DMS79 treated with DMSO at 0.1 percent for 48 hours (cell line): ENCODE results near the gene ATP9B.
"Not testable (repeated sequence)": the region's sequence is repeated elsewhere in the genome, so short reads cannot be mapped to it uniquely, and the experiment has no call there.

ENCODE experiments used
- DNase-seq: peaks from one replicate; lab custom pipeline; 2025; lab: John Stamatoyannopoulos, UW

The ATP9B gene

GRCh38 chr18:79071503-79072210 lies 2.5 kb downstream of the ATP9B start:
- no peak for DNase-seq

GRCh38 chr18:79072655-79073054 lies 3.5 kb downstream of the ATP9B start:
- DNase-seq: not testable (repeated sequence)

- no peak for DNase-seq
Observed at GRCh38 chr18:79077181-79077580, 8.0 kb downstream of the ATP9B start.

GRCh38 chr18:79078791-79079190 lies 9.6 kb downstream of the ATP9B start:
- not testable (repeated sequence) for DNase-seq

- no peak for DNase-seq
Observed at GRCh38 chr18:79092874-79093273, 23.7 kb downstream of the ATP9B start.

GRCh38 chr18:79093986-79094385 lies 24.8 kb downstream of the ATP9B start:
- no peak for DNase-seq

GRCh38 chr18:79095216-79095615 lies 26.0 kb downstream of the ATP9B start:
- no peak for DNase-seq

- no peak for DNase-seq
Observed at GRCh38 chr18:79100944-79101343, 31.8 kb downstream of the ATP9B start.

- no peak for DNase-seq
Observed at GRCh38 chr18:79102886-79103285, 33.7 kb downstream of the ATP9B start.

GRCh38 chr18:79104137-79104536 lies 34.9 kb downstream of the ATP9B start:
- DNase-seq: no peak

- DNase-seq: no peak
Observed at GRCh38 chr18:79105455-79105854, 36.3 kb downstream of the ATP9B start.

GRCh38 chr18:79106084-79106483 lies 36.9 kb downstream of the ATP9B start:
- no peak for DNase-seq

- DNase-seq: no peak
Observed at GRCh38 chr18:79107886-79108285, 38.7 kb downstream of the ATP9B start.

GRCh38 chr18:79108549-79109215 lies 39.5 kb downstream of the ATP9B start:
- DNase-seq: no peak

GRCh38 chr18:79111483-79111882 lies 42.3 kb downstream of the ATP9B start:
- DNase-seq: no peak

- no peak for DNase-seq
Observed at GRCh38 chr18:79117385-79117784, 48.2 kb downstream of the ATP9B start.

GRCh38 chr18:79117788-79118187 lies 48.6 kb downstream of the ATP9B start:
- DNase-seq: no peak

GRCh38 chr18:79118797-79119196 lies 49.6 kb downstream of the ATP9B start:
- no peak for DNase-seq

GRCh38 chr18:79121746-79122474 lies 52.7 kb downstream of the ATP9B start:
- DNase-seq: no peak

GRCh38 chr18:79123948-79124347 lies 54.8 kb downstream of the ATP9B start:
- DNase-seq: peak; percentile 1

- no peak for DNase-seq
Observed at GRCh38 chr18:79129120-79129519, 59.9 kb downstream of the ATP9B start.

- DNase-seq: no peak
Observed at GRCh38 chr18:79133724-79134123, 64.5 kb downstream of the ATP9B start.

- DNase-seq: no peak
Observed at GRCh38 chr18:79135924-79136323, 66.7 kb downstream of the ATP9B start.
